ENCODE results near the gene DNAJC5G. TPM values are rescaled to one million over a fixed set of nuclear protein-coding genes. Genes with fewer than 3 reads are reported as not detected.
A peak's percentile ranks its signal among the peaks of the same experiment; 100 is the strongest.

Gene DNAJC5G
- total and polyA plus RNA-seq, 2 of the 13 experiments (the other 11 are each of a cell fraction or from before 2014, with no cell fraction given): 0.05 TPM; not detected in 1

GRCh38 chr2:27322766-27323595, 47.7 kb downstream of the DNAJC5G start, which contains the start of gene MPV17 (continued):
- TF ChIP-seq IRF9 (CRISPR knock-in tag; IDR thresholded peaks at IDR 0.05; ENCODE audit: borderline replicate concordance) (no peak; the same call in 1 of the 2 replicates), THRA (CRISPR knock-in tag; IDR thresholded peaks at IDR 0.05; ENCODE audit: borderline replicate concordance) (peak; percentile 43), LRRFIP1 (CRISPR knock-in tag; conservative IDR thresholded peaks at IDR 0.05) (no peak), DMAP1 (CRISPR knock-in tag; IDR thresholded peaks at IDR 0.05) (peak; percentile 93; the same call in 1 of the 2 replicates), ZNF367 (CRISPR knock-in tag; IDR thresholded peaks at IDR 0.05; ENCODE audit: borderline replicate concordance) (peak; percentile 50; the same call in 1 of the 2 replicates), TCF7 (IDR thresholded peaks at IDR 0.05; ENCODE audit: low read depth) (no peak), ELF3 (CRISPR knock-in tag; IDR thresholded peaks at IDR 0.05) (peak; percentile 90), SRSF4 (IDR thresholded peaks at IDR 0.05; ENCODE audit: low read depth, low read length, poor library complexity, severe bottlenecking) (no peak), RERE (CRISPR knock-in tag; IDR thresholded peaks at IDR 0.05; ENCODE audit: low read depth) (0 out of 2 replicates have a peak, but pooled peaks have one; percentile 67), SRSF1 (optimal IDR thresholded peaks at IDR 0.05; ENCODE audit: low read depth, low read length) (peak; percentile 96), MAZ (IDR thresholded peaks at IDR 0.05; ENCODE audit: borderline replicate concordance, low read depth, low read length) (peak; percentile 44; the same call in 1 of the 2 replicates), MAZ (CRISPR knock-in tag; IDR thresholded peaks at IDR 0.05; ENCODE audit: low read depth) (peak; percentile 79), MTF1 (CRISPR knock-in tag; IDR thresholded peaks at IDR 0.05) (no peak), ZNF652 (CRISPR knock-in tag; IDR thresholded peaks at IDR 0.05; ENCODE audit: borderline replicate concordance, low read depth) (no peak; the same call in 1 of the 2 replicates), ZNF230 (CRISPR knock-in tag; IDR thresholded peaks at IDR 0.05) (0 out of 2 replicates have a peak, but pooled peaks have one; percentile 27), ATF7-NPFF (CRISPR knock-in tag; IDR thresholded peaks at IDR 0.05; ENCODE audit: low read depth) (peak; percentile 79; the same call in 1 of the 2 replicates)
